Endothelial cell (in vitro differentiated cells): ENCODE results near the gene NCCRP1. TPM values are rescaled to one million over a fixed set of nuclear protein-coding genes. Genes with fewer than 3 reads are reported as not detected.

Experiments
- DNase-seq: peaks from one replicate; pipeline ENCODE4 v3.0.0; 2021; ENCODE audit warnings: low spot score
- H3K27ac Mint-ChIP-seq: one replicate; pipeline ENCODE4 v1.8.0; 2021; ENCODE audit warnings: mixed read lengths, inconsistent platforms; ENCODE audit not compliant: unreplicated experiment
- H3K27me3 Mint-ChIP-seq: one replicate; pipeline ENCODE4 v1.8.0; 2021; ENCODE audit warnings: mild to moderate bottlenecking, moderate library complexity, mixed read lengths, inconsistent platforms; ENCODE audit not compliant: unreplicated experiment
- H3K36me3 Mint-ChIP-seq: one replicate; pipeline ENCODE4 v1.8.0; 2021; ENCODE audit warnings: mild to moderate bottlenecking, low read depth, mixed read lengths, inconsistent platforms; ENCODE audit not compliant: unreplicated experiment
- H3K4me1 Mint-ChIP-seq: one replicate; pipeline ENCODE4 v1.8.0; 2021; ENCODE audit warnings: mild to moderate bottlenecking, mixed read lengths, inconsistent platforms; ENCODE audit not compliant: unreplicated experiment
- H3K4me3 Mint-ChIP-seq: one replicate; pipeline ENCODE4 v1.8.0; 2021; ENCODE audit warnings: mild to moderate bottlenecking, mixed read lengths, inconsistent platforms; ENCODE audit not compliant: unreplicated experiment
- H3K9me3 Mint-ChIP-seq: one replicate; pipeline ENCODE4 v1.8.0; 2021; ENCODE audit warnings: mixed read lengths, inconsistent platforms; ENCODE audit not compliant: unreplicated experiment
- CTCF ChIP-seq: fragments of 200-600 bp; sonication (generic); IDR thresholded peaks from one replicate; pipeline ENCODE4 v1.5.0; 2021; ENCODE audit warnings: antibody characterized with exemption; ENCODE audit not compliant: unreplicated experiment
- total RNA-seq: library from RNA; stranded (reverse); fragmentation: NEBNext Ultra II Directional; extraction: Animal tissue kit (Norgen Biotek cat#: 25700); gene quantifications from one replicate; pipeline ENCODE4 v1.2.1, GENCODE V29; 2021; ENCODE audit not compliant: unreplicated experiment

Gene NCCRP1
- total RNA-seq, 1 donor from 2014 or later = not detected

GRCh38 chr19:39206122-39206521 lies 9.4 kb downstream of the NCCRP1 start:
- Mint-ChIP-seq H3K36me3 (no peaks in the 10 kb centered on the region), H3K9me3 (no peaks in the 10 kb centered on the region), H3K27me3 (peaks cover 13% of the 10 kb centered on the region), H3K4me1 (peaks cover 3% of the 10 kb centered on the region), H3K4me3 (no peak overlapping the region), H3K27ac (no peak overlapping the region)
- no peak for DNase-seq
- no peak for TF ChIP-seq CTCF

- Mint-ChIP-seq H3K4me3 (no peak overlapping the region), H3K4me1 (peaks cover 3% of the 10 kb centered on the region), H3K36me3 (no peaks in the 10 kb centered on the region), H3K27ac (no peak overlapping the region), H3K27me3 (peaks cover 10% of the 10 kb centered on the region), H3K9me3 (no peaks in the 10 kb centered on the region)
- TF ChIP-seq CTCF = no peak
- no peak for DNase-seq
These were observed 10.6 kb downstream of the NCCRP1 start for GRCh38 chr19:39207293-39207836.

- DNase-seq = no peak
- Mint-ChIP-seq H3K4me3 (no peak overlapping the region), H3K9me3 (no peaks in the 10 kb centered on the region), H3K27me3 (peaks cover 5% of the 10 kb centered on the region), H3K4me1 (peaks cover 3% of the 10 kb centered on the region), H3K27ac (no peak overlapping the region), H3K36me3 (no peaks in the 10 kb centered on the region)
- no peak for TF ChIP-seq CTCF
These were observed 11.5 kb downstream of the NCCRP1 start for GRCh38 chr19:39208175-39208795.

GRCh38 chr19:39209196-39209595 lies 12.4 kb downstream of the NCCRP1 start:
- TF ChIP-seq CTCF = no peak
- Mint-ChIP-seq H3K36me3 (no peaks in the 10 kb centered on the region), H3K27me3 (peaks cover 5% of the 10 kb centered on the region), H3K27ac (no peak overlapping the region), H3K4me1 (peaks cover 3% of the 10 kb centered on the region), H3K4me3 (no peak overlapping the region), H3K9me3 (no peaks in the 10 kb centered on the region)
- DNase-seq = no peak

- H3K4me3 Mint-ChIP-seq = no peak overlapping the region
- H3K27me3 Mint-ChIP-seq = no peaks in the 10 kb centered on the region
- no peak for DNase-seq
- H3K27ac Mint-ChIP-seq = no peak overlapping the region
- no peaks in the 10 kb centered on the region for H3K4me1 Mint-ChIP-seq
- no peak for TF ChIP-seq CTCF
- H3K9me3 Mint-ChIP-seq = no peaks in the 10 kb centered on the region
- H3K36me3 Mint-ChIP-seq = no peaks in the 10 kb centered on the region
These were observed 15.1 kb downstream of the NCCRP1 start for GRCh38 chr19:39211731-39212374.
